ENCODE data around the gene ARHGAP28.

- no peak for TF ChIP-seq POLR2AphosphoS5 (IDR thresholded peaks at IDR 0.05; ENCODE audit: low read depth, low read length)
- no peak for TF ChIP-seq POLR2A (IDR thresholded peaks at IDR 0.05; ENCODE audit: low read depth, low read length)
- no peak for TF ChIP-seq TAF1 (IDR thresholded peaks at IDR 0.05; ENCODE audit: low read depth, low read length)
- no peak for TF ChIP-seq SPI1 (IDR thresholded peaks at IDR 0.05; ENCODE audit: low read depth, low read length)
- TF ChIP-seq PAX5 (IDR thresholded peaks at IDR 0.05; ENCODE audit: insufficient read depth, low read length, severe bottlenecking) = no peak
These were observed 63.9 kb downstream of the ARHGAP28 start for GRCh38 chr18:6793455-6793854.

All from GM12891 (cell line).